ENCODE data around the gene CARS2.

CARS2 gene

GRCh38 chr13:110615322-110616102, 90.4 kb downstream of the CARS2 start, which contains the start of gene NAXD:
Gene NAXD (plus strand): TSS chr13:110615545. CDS start chr13:110615602, 57 bp downstream.
- ChIA-PET CTCF (interaction anchor here (0.7 kb wide), 1 partner anchor 47 kb away, joined by 4 read pairs; no protein-coding TSS in a partner anchor), POLR2A (interaction anchor here (0.7 to 2.0 kb wide), 10 partner anchors 9 to 300 kb away, joined by 3 to 19 read pairs (median 4); partner anchors contain the start of gene ANKRD10)
- Histone ChIP-seq H3K4me1 (ENCODE audit: control insufficient read depth, insufficient read depth, low read length) (no peaks in the 10 kb centered on the region), H3K36me3 (ENCODE audit: control insufficient read depth in 2 of 2, insufficient read depth in 1 of 2, low read length in 2 of 2) (no peaks in the 10 kb centered on the region), H3K27ac (ENCODE audit: extremely low read depth, low read depth, low read length) (peak within 1 kb of the TSS; percentile 69), H3K9me3 (ENCODE audit: control insufficient read depth, insufficient read depth, low read depth, low read length) (no peaks in the 10 kb centered on the region), H3K4me3 (ENCODE audit: low read depth, low read length) (peak within 1 kb of the TSS; percentile 94)
- TF ChIP-seq ZNF26 (tag by site-specific recombination; IDR thresholded peaks at IDR 0.05) (no peak), EGR2 (tag by site-specific recombination; IDR thresholded peaks at IDR 0.05; ENCODE audit: low read depth) (peak; percentile 51), ZNF19 (tag by site-specific recombination; IDR thresholded peaks at IDR 0.05; ENCODE audit: low read depth) (no peak), ZFP3 (tag by site-specific recombination; IDR thresholded peaks at IDR 0.05; ENCODE audit: low read depth) (no peak), ZNF335 (tag by site-specific recombination; conservative IDR thresholded peaks at IDR 0.05) (peak; percentile 55), ZNF623 (tag by site-specific recombination; IDR thresholded peaks at IDR 0.05) (no peak), ZNF248 (tag by site-specific recombination; IDR thresholded peaks at IDR 0.05) (no peak), ZNF600 (tag by site-specific recombination; IDR thresholded peaks at IDR 0.05) (peak; percentile 72), GLIS2 (tag by site-specific recombination; IDR thresholded peaks at IDR 0.05) (peak; percentile 84), AEBP2 (tag by site-specific recombination; IDR thresholded peaks at IDR 0.05; ENCODE audit: borderline replicate concordance) (no peak), YY1 (tag by site-specific recombination; IDR thresholded peaks at IDR 0.05) (peak; percentile 58), ZFHX2 (tag by site-specific recombination; conservative IDR thresholded peaks at IDR 0.05) (peak; percentile 60), GLIS1 (tag by site-specific recombination; IDR thresholded peaks at IDR 0.05) (peak; percentile 43; the same call in 1 of the 2 replicates), ZSCAN30 (tag by site-specific recombination; IDR thresholded peaks at IDR 0.05) (peak; percentile 40; the same call in 1 of the 2 replicates), ZNF76 (tag by site-specific recombination; IDR thresholded peaks at IDR 0.05; ENCODE audit: borderline replicate concordance, low read depth) (peak; percentile 97), HOXC10 (CRISPR knock-in tag; IDR thresholded peaks at IDR 0.05) (peak; percentile 82; the same call in 1 of the 2 replicates), ZXDB (tag by site-specific recombination; IDR thresholded peaks at IDR 0.05) (peak; percentile 34; the same call in 1 of the 2 replicates), ZBTB11 (tag by site-specific recombination; conservative IDR thresholded peaks at IDR 0.05; ENCODE audit: low read depth) (peak; percentile 79), ZNF350 (tag by site-specific recombination; IDR thresholded peaks at IDR 0.05) (no peak)
- TF ChIP-seq, protein P1, sequence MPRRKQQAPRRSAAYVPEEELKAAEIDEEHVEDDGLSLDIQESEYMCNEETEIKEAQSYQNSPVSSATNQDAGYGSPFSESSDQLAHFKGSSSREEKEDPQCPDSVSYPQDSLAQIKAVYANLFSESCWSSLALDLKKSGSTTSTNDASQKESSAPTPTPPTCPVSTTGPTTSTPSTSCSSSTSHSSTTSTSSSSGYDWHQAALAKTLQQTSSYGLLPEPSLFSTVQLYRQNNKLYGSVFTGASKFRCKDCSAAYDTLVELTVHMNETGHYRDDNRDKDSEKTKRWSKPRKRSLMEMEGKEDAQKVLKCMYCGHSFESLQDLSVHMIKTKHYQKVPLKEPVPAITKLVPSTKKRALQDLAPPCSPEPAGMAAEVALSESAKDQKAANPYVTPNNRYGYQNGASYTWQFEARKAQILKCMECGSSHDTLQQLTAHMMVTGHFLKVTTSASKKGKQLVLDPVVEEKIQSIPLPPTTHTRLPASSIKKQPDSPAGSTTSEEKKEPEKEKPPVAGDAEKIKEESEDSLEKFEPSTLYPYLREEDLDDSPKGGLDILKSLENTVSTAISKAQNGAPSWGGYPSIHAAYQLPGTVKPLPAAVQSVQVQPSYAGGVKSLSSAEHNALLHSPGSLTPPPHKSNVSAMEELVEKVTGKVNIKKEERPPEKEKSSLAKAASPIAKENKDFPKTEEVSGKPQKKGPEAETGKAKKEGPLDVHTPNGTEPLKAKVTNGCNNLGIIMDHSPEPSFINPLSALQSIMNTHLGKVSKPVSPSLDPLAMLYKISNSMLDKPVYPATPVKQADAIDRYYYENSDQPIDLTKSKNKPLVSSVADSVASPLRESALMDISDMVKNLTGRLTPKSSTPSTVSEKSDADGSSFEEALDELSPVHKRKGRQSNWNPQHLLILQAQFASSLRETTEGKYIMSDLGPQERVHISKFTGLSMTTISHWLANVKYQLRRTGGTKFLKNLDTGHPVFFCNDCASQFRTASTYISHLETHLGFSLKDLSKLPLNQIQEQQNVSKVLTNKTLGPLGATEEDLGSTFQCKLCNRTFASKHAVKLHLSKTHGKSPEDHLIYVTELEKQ (tag by site-specific recombination; IDR thresholded peaks at IDR 0.05; ENCODE audit: borderline replicate concordance), result no peak
- TF ChIP-seq, protein P2, sequence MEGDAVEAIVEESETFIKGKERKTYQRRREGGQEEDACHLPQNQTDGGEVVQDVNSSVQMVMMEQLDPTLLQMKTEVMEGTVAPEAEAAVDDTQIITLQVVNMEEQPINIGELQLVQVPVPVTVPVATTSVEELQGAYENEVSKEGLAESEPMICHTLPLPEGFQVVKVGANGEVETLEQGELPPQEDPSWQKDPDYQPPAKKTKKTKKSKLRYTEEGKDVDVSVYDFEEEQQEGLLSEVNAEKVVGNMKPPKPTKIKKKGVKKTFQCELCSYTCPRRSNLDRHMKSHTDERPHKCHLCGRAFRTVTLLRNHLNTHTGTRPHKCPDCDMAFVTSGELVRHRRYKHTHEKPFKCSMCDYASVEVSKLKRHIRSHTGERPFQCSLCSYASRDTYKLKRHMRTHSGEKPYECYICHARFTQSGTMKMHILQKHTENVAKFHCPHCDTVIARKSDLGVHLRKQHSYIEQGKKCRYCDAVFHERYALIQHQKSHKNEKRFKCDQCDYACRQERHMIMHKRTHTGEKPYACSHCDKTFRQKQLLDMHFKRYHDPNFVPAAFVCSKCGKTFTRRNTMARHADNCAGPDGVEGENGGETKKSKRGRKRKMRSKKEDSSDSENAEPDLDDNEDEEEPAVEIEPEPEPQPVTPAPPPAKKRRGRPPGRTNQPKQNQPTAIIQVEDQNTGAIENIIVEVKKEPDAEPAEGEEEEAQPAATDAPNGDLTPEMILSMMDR (tag by site-specific recombination; IDR thresholded peaks at IDR 0.05), result no peak

All from HEK293 (cell line).